GM12878 (cell line): Measurements from ENCODE around the gene RASSF8. TPM values are rescaled to one million over a fixed set of nuclear protein-coding genes. Genes with fewer than 3 reads are reported as not detected.

Experiments
- ATAC-seq: fragments of 200-7000 bp; cut with Tn5 transposase; 3 replicates; pipeline ENCODE4 v1.9.1; 2020; ENCODE audit warnings: mild to moderate bottlenecking, moderate library complexity
- BruUV-seq: library from RNA; stranded (reverse); fragments of 400-500 nt; replicated peaks from 2 replicates; lab custom pipeline; 2021; lab: Mats Ljungman, UMichigan
- CTCF ChIA-PET: fragments of 300-600 bp; sonication (Branson Sonifier 250); formaldehyde crosslinking; extraction: SDS; loops from one replicate; lab custom pipeline; 2021; ENCODE audit warnings: inconsistent platforms; lab: Yijun Ruan, JAX
- POLR2A ChIA-PET: fragments of 350-600 bp; formaldehyde crosslinking; extraction: SDS; loops from one replicate; lab custom pipeline; 2021; ENCODE audit warnings: inconsistent platforms; lab: Charles Lee
- RAD21 ChIA-PET: fragments of 300-600 bp; sonication (Branson Sonifier 250); formaldehyde crosslinking; loops from one replicate; lab custom pipeline; 2023; ENCODE audit warnings: antibody characterized with exemption; ENCODE audit not compliant: unreplicated experiment; lab: Charles Lee
- SMC1A ChIA-PET: fragments of 300-600 bp; sonication (Branson Sonifier 250); formaldehyde crosslinking; loops from one replicate; lab custom pipeline; 2023; ENCODE audit not compliant: unreplicated experiment, uncharacterized antibody; lab: Charles Lee
- DNase-seq: peaks from one replicate; pipeline ENCODE4 v3.0.0-alpha.2; 2011; ENCODE audit warnings: low read depth, low spot score
- FAIRE-seq: peaks from 3 replicates; lab custom pipeline; 2011; peaks lifted over from hg19 to GRCh38; lab: Jason Lieb, UNC
- H2AFZ ChIP-seq: 2 replicates; pipeline ENCODE4 v1.6.0; 2011; ENCODE audit warnings: low read depth, low read length, control low read depth; ENCODE audit not compliant: control insufficient read depth
- H3K27ac ChIP-seq: 2 replicates; pipeline ENCODE4 v1.5.1; 2011; ENCODE audit warnings: control low read depth; ENCODE audit not compliant: control insufficient read depth, insufficient read depth
- H3K27me3 ChIP-seq, 2 experiments: replicated peaks in 1 of 2; 2 replicates each; pipeline versions ENCODE4 v1.6.0 to v1.6.1; 2011; ENCODE audit warnings: low read length in 1 of 2; ENCODE audit not compliant: control insufficient read depth in 2 of 2, insufficient read depth in 2 of 2
- H3K36me3 ChIP-seq, 2 experiments: 2 replicates each; pipeline ENCODE4 v1.5.1; 2011; ENCODE audit warnings: low read length in 1 of 2; ENCODE audit not compliant: control insufficient read depth in 2 of 2, insufficient read depth in 2 of 2
- H3K4me1 ChIP-seq: 2 replicates; pipeline ENCODE4 v1.6.1; 2011; ENCODE audit warnings: mild to moderate bottlenecking, low read length, moderate library complexity, mixed read lengths; ENCODE audit not compliant: control insufficient read depth, insufficient read depth
- H3K4me2 ChIP-seq: 2 replicates; pipeline ENCODE4 v1.6.0; 2011; ENCODE audit warnings: control low read depth; ENCODE audit not compliant: control insufficient read depth, insufficient read depth
- H3K4me3 ChIP-seq: fragments of 200-600 bp; sonication (generic); 2 replicates; pipeline ENCODE4 v1.5.1; 2016
- H3K79me2 ChIP-seq: 2 replicates; pipeline ENCODE4 v1.6.0; 2011; ENCODE audit warnings: low read length; ENCODE audit not compliant: control insufficient read depth, insufficient read depth
- H3K9ac ChIP-seq: 2 replicates; pipeline ENCODE4 v1.8.0; 2011; ENCODE audit warnings: low read length, control low read depth, mixed read lengths; ENCODE audit not compliant: control insufficient read depth, insufficient read depth
- H3K9me3 ChIP-seq: replicated peaks from 3 replicates; pipeline ENCODE4 v1.5.1; 2011; ENCODE audit warnings: mild to moderate bottlenecking, low read length; ENCODE audit not compliant: control insufficient read depth, insufficient read depth
- H4K20me1 ChIP-seq: 2 replicates; pipeline ENCODE4 v1.6.0; 2011; ENCODE audit not compliant: control insufficient read depth, insufficient read depth
- SPI1 ChIP-seq: IDR thresholded peaks from 2 replicates; pipeline ENCODE4 v1.6.1; 2011; ENCODE audit warnings: low read depth, mild to moderate bottlenecking, low read length, moderate library complexity, borderline replicate concordance; ENCODE audit not compliant: insufficient read depth
- WGBS: methylation state at CpG from one replicate; pipeline ENCODE4 v1.1.6; 2016; ENCODE audit warnings: low lambda C conversion rate; ENCODE audit not compliant: insufficient replicate concordance, insufficient coverage; ENCODE audit errors: missing lambda C conversion rate; 5-methylcytosine and 5-hydroxymethylcytosine counted together
- in situ Hi-C: fragments of 300-500 bp; cut with MboI; formaldehyde crosslinking; loops from 9 replicates; pipeline ENCODE4 v1.14.3; 2018; ENCODE audit warnings: mixed read lengths
- intact Hi-C: fragments of 100-400 bp; cut with micrococcal nuclease; formaldehyde crosslinking; loops from one replicate; pipeline ENCODE4 v1.14.2; 2022; ENCODE audit not compliant: unreplicated experiment
- polyA plus RNA-seq, 11 experiments: library from polyadenylated mRNA; depleted of rRNA in 4 of 11; unstranded in 6 of 11; stranded (reverse) in 5 of 11; fragments of >200 nt; fragmentation: Nextera tagmentation in 4 of 11; fragmentation: Illumina TruSeq in 1 of 11; extraction: Ambion mirVana in 4 of 11; extraction: Trizol in 1 of 11; gene quantifications; 1 replicate in 1 of 11; 2 replicates in 10 of 11; pipeline versions ENCODE4 v1.2.1 to v1.2.3, GENCODE V29; 2011 to 2016; ENCODE audit warnings: inconsistent platforms in 2 of 11, missing spikeins in 2 of 11, low read depth in 1 of 11
- total RNA-seq, 4 experiments: library from RNA; depleted of rRNA in 3 of 4; stranded (reverse); fragments of >200 nt in 3 of 4; fragmentation: Illumina TruSeq in 1 of 4; extraction: Trizol in 1 of 4; gene quantifications; 2 replicates each; pipeline versions ENCODE4 v1.2.1 to v1.2.3, GENCODE V29; 2013 to 2021
- TF ChIP-seq, protein P1 (sequence below): fragments of 450-650 bp; formaldehyde crosslinking; IDR thresholded peaks from 2 replicates; pipeline ENCODE4 v1.4.0; 2022; ENCODE audit warnings: mild to moderate bottlenecking, moderate library complexity
- TF ChIP-seq, protein P2 (sequence below): fragments of 450-650 bp; IDR thresholded peaks from 2 replicates; pipeline ENCODE4 v1.6.1; 2017; ENCODE audit warnings: antibody characterized with exemption, mild to moderate bottlenecking, moderate library complexity

RASSF8 gene
- total and polyA plus RNA-seq, 10 of the 15 experiments (the other 5 are each of a cell fraction or from before 2014, with no cell fraction given) = 0.06 to 0.18 (median 0.08) TPM; not detected in 6

DNA sequence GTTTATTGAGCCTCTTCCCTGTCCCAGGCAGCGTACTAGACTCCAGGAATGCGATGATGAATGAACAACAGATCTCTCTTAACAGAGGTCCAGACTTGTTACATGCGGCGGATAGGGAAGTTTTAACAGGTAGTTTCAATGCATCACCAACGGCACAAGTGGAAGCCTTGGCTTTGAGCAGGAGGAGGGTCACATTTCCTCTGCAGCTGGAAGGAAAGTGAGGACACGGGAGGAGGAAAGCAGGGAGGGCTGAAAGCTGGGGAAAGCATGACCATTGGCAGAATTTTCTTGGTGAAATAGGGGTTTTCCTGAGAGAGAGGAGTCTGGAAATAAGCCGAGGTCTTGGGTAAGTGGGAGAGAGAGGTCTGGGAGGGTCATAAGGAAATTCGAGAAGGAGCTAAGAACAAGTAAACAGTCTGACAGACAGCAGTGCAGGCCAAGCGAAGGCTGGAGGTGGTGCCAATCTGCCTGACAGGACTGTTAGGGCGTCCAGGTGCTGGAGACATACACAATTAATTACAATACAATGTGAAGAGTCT is 150.9 kb downstream of the RASSF8 start:
- no peaks in the 10 kb centered on the region; the same call in 1 of the 3 replicates for H3K9me3 ChIP-seq
- ATAC-seq (no peak), DNase-seq (no peak), FAIRE-seq (no peak)
- RAD21 ChIA-PET = interaction anchor here (2.1 kb wide), 1 partner anchor 10 kb away, joined by 7 read pairs; no protein-coding TSS in a partner anchor
- no peaks in the 10 kb centered on the region for H4K20me1 ChIP-seq
- no peak overlapping the region for H2AFZ ChIP-seq
- no peaks in the 10 kb centered on the region for H3K79me2 ChIP-seq
- H3K27me3 ChIP-seq = peaks cover 0 to 13% of the 10 kb centered on the region in 2 experiments; a peak in 1 of 4 replicates
- SMC1A ChIA-PET = interaction anchor here (0.6 to 1.7 kb wide), 4 partner anchors 10 to 359 kb away, joined by 3 to 5 read pairs (median 4); no protein-coding TSS in a partner anchor
- in situ Hi-C loops = loop anchor here (25.0 kb wide), 1 partner anchor 528 kb away; no protein-coding TSS in a partner anchor
- whole genome bisulfite sequencing = 57% methylated on average over 10 of the region's 10 CpGs
- H3K4me3 ChIP-seq = no peak overlapping the region
- intact Hi-C loops = no loop called here
- no peak overlapping the region for H3K4me2 ChIP-seq
- POLR2A ChIA-PET = interaction anchor here (0.6 kb wide), 1 partner anchor 143 kb away, joined by 3 read pairs; no protein-coding TSS in a partner anchor
- TF ChIP-seq, protein P1, sequence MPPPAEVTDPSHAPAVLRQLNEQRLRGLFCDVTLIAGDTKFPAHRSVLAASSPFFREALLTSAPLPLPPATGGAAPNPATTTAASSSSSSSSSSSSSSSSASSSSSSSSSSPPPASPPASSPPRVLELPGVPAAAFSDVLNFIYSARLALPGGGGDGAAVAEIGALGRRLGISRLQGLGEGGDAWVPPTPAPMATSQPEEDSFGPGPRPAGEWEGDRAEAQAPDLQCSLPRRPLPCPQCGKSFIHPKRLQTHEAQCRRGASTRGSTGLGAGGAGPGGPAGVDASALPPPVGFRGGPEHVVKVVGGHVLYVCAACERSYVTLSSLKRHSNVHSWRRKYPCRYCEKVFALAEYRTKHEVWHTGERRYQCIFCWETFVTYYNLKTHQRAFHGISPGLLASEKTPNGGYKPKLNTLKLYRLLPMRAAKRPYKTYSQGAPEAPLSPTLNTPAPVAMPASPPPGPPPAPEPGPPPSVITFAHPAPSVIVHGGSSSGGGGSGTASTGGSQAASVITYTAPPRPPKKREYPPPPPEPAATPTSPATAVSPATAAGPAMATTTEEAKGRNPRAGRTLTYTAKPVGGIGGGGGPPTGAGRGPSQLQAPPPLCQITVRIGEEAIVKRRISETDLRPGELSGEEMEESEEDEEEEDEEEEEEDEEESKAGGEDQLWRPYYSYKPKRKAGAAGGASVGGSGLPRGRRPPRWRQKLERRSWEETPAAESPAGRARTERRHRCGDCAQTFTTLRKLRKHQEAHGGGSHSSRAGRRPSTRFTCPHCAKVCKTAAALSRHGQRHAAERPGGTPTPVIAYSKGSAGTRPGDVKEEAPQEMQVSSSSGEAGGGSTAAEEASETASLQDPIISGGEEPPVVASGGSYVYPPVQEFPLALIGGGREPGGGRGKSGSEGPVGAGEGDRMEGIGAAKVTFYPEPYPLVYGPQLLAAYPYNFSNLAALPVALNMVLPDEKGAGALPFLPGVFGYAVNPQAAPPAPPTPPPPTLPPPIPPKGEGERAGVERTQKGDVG (CRISPR knock-in tag) = no peak
- TF ChIP-seq, protein P2, sequence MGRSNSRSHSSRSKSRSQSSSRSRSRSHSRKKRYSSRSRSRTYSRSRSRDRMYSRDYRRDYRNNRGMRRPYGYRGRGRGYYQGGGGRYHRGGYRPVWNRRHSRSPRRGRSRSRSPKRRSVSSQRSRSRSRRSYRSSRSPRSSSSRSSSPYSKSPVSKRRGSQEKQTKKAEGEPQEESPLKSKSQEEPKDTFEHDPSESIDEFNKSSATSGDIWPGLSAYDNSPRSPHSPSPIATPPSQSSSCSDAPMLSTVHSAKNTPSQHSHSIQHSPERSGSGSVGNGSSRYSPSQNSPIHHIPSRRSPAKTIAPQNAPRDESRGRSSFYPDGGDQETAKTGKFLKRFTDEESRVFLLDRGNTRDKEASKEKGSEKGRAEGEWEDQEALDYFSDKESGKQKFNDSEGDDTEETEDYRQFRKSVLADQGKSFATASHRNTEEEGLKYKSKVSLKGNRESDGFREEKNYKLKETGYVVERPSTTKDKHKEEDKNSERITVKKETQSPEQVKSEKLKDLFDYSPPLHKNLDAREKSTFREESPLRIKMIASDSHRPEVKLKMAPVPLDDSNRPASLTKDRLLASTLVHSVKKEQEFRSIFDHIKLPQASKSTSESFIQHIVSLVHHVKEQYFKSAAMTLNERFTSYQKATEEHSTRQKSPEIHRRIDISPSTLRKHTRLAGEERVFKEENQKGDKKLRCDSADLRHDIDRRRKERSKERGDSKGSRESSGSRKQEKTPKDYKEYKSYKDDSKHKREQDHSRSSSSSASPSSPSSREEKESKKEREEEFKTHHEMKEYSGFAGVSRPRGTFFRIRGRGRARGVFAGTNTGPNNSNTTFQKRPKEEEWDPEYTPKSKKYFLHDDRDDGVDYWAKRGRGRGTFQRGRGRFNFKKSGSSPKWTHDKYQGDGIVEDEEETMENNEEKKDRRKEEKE = no peak
- no peak for TF ChIP-seq SPI1
- no peak overlapping the region for H3K27ac ChIP-seq
- H3K4me1 ChIP-seq = peaks cover 12% of the 10 kb centered on the region
- H3K9ac ChIP-seq = no peak overlapping the region
- CTCF ChIA-PET = interaction anchor here (1.3 to 4.5 kb wide), 3 partner anchors 10 to 505 kb away, joined by 3 to 20 read pairs (median 7); no protein-coding TSS in a partner anchor
- no TSS peak for BruUV-seq
- no peaks in the 10 kb centered on the region for H3K36me3 ChIP-seq
